Upper lobe of left lung (tissue), 6 donors: Measurements from ENCODE around the gene CDK10. TPM values are rescaled to one million over a fixed set of nuclear protein-coding genes. Genes with fewer than 3 reads are reported as not detected.
"Not testable (repeated sequence)": the region's sequence is repeated elsewhere in the genome, so short reads cannot be mapped to it uniquely, and the experiment has no call there.

Experiments
- ATAC-seq, 2 donors: fragments of 200-7000 bp; cut with Tn5 transposase; one replicate each; pipeline ENCODE4 v1.9.1; 2022; ENCODE audit warnings: mild to moderate bottlenecking in 2 of 2, moderate library complexity in 2 of 2; ENCODE audit not compliant: low FRiP score in 2 of 2
- DNase-seq, 2 donors: peaks; one replicate each; pipeline ENCODE4 v3.0.0-alpha.2; 2019 to 2020
- H3K27ac ChIP-seq, 4 donors: fragments of 200-600 bp; sonication (generic); one replicate each; pipeline ENCODE4 v1.5.1; 2016 to 2019
- H3K27me3 ChIP-seq, 4 donors: fragments of 200-600 bp; sonication (generic); one replicate each; pipeline ENCODE4 v1.5.1; 2017 to 2019
- H3K36me3 ChIP-seq, 4 donors: fragments of 200-600 bp; sonication (generic); one replicate each; pipeline ENCODE4 v1.5.1; 2016 to 2019
- H3K4me1 ChIP-seq, 4 donors: fragments of 200-600 bp; sonication (generic); one replicate each; pipeline ENCODE4 v1.5.1; 2018 to 2019
- H3K4me3 ChIP-seq, 4 donors: fragments of 200-600 bp; sonication (generic); one replicate each; pipeline ENCODE4 v1.5.1; 2017 to 2019; ENCODE audit warnings: mild to moderate bottlenecking in 2 of 4, moderate library complexity in 1 of 4
- H3K9me3 ChIP-seq, 4 donors: fragments of 200-600 bp; sonication (generic); one replicate each; pipeline ENCODE4 v1.5.1; 2018 to 2019
- CTCF ChIP-seq, 6 experiments: fragments of 450-650 bp in 4 of 6; fragments of 200-600 bp in 2 of 6; sonication (generic) in 2 of 6; IDR thresholded peaks; one replicate each; pipeline ENCODE4 v1.5.1; 2016 to 2019; ENCODE audit warnings: antibody characterized with exemption in 6 of 6
- EP300 ChIP-seq, 4 donors: sonication (generic); formaldehyde crosslinking; IDR thresholded peaks; one replicate each; pipeline ENCODE4 v1.5.1; 2017; ENCODE audit warnings: antibody characterized with exemption in 4 of 4, control low read depth in 2 of 4
- POLR2A ChIP-seq, 4 donors: fragments of 450-650 bp; IDR thresholded peaks; one replicate each; pipeline ENCODE4 v1.5.1; 2016 to 2017; ENCODE audit warnings: antibody characterized with exemption in 4 of 4, mild to moderate bottlenecking in 2 of 4
- POLR2AphosphoS5 ChIP-seq, 2 donors: sonication (generic); formaldehyde crosslinking; IDR thresholded peaks; one replicate each; pipeline ENCODE4 v1.5.1; 2017; ENCODE audit warnings: antibody characterized with exemption in 2 of 2
- WGBS, 2 donors: methylation state at CpG; one replicate each; pipeline ENCODE4 v1.1.5; 2017 to 2018; 5-methylcytosine and 5-hydroxymethylcytosine counted together
- total RNA-seq, 6 donors: library from RNA; depleted of rRNA in 4 of 6; stranded (reverse); fragments of >200 nt in 4 of 6; gene quantifications; one replicate each; pipeline versions ENCODE4 v1.1.0 to v1.2.1, GENCODE V29; 2016 to 2021
- donor health status: DM: no; HTN: no; CAD: no; lungs with moderate emphysema.
- donor health status: DM: no; HTN: yes; CAD: no; lungs with severe emphysema.

The CDK10 gene
- total RNA-seq, 6 donors from 2014 or later = 38.4 to 197 (median 85.3) TPM

GRCh38 chr16:89661215-89661614, 25.3 kb upstream of the CDK10 start:
- no peak for ATAC-seq
- peaks cover 18 to 26% (median 23%) of the 10 kb centered on the region in 4 donors for H3K4me1 ChIP-seq
- no peak for TF ChIP-seq EP300 (IDR thresholded peaks at IDR 0.05)
- TF ChIP-seq CTCF (IDR thresholded peaks at IDR 0.05) = no peak
- TF ChIP-seq POLR2AphosphoS5 (IDR thresholded peaks at IDR 0.05) = no peak
- TF ChIP-seq POLR2A (IDR thresholded peaks at IDR 0.05) = no peak

GRCh38 chr16:89664238-89664637, 22.3 kb upstream of the CDK10 start:
- ATAC-seq, H3K27ac ChIP-seq, H3K27me3 ChIP-seq, DNase-seq, H3K9me3 ChIP-seq, H3K4me3 ChIP-seq: not testable (repeated sequence)
- 87 to 90% methylated on average over 11 of the region's 11 CpGs for WGBS, 2 donors
- Histone ChIP-seq H3K36me3 (peaks cover 0 to 25% (median 10%) of the 10 kb centered on the region in 4 donors), H3K4me1 (peaks cover under 1 to 20% (median 6%) of the 10 kb centered on the region in 4 donors)

More at GRCh38 chr16:89661215-89661614, 25.3 kb upstream of the CDK10 start:
- no peak overlapping the region for H3K27ac ChIP-seq
- WGBS, 2 donors = 92 to 95% methylated on average over 9 of the region's 9 CpGs
- no peaks in the 10 kb centered on the region for H3K27me3 ChIP-seq
- no peak for DNase-seq
- H3K4me3 ChIP-seq = no peak overlapping the region
- peaks cover 0 to 25% (median 10%) of the 10 kb centered on the region in 4 donors for H3K36me3 ChIP-seq
- no peaks in the 10 kb centered on the region for H3K9me3 ChIP-seq

- not testable (repeated sequence) for H3K9me3 ChIP-seq, H3K27me3 ChIP-seq, H3K27ac ChIP-seq, H3K4me3 ChIP-seq, DNase-seq, ATAC-seq
- WGBS, 2 donors = 68 to 79% methylated on average over 7 of the region's 7 CpGs
- H3K36me3 ChIP-seq = peaks cover 0 to 18% (median 4%) of the 10 kb centered on the region in 4 donors
- peak in 2 of 6 experiments; percentile 14 to 41 for TF ChIP-seq CTCF (IDR thresholded peaks at IDR 0.05)
- H3K4me1 ChIP-seq = peaks cover 0 to 15% (median 2%) of the 10 kb centered on the region in 4 donors
These were observed 19.5 kb upstream of the CDK10 start for GRCh38 chr16:89667000-89667399.

- DNase-seq (no peak), ATAC-seq (peak in 1 of 2 donors; percentile 16)
- Histone ChIP-seq H3K27ac (peak overlapping the region in 1 of 4 donors; percentile 53), H3K9me3 (no peaks in the 10 kb centered on the region), H3K4me1 (peaks cover 0 to 15% (median 2%) of the 10 kb centered on the region in 4 donors), H3K4me3 (no peak overlapping the region), H3K36me3 (peaks cover 0 to 14% (median 2%) of the 10 kb centered on the region in 4 donors), H3K27me3 (no peaks in the 10 kb centered on the region)
- no peak for TF ChIP-seq EP300 (IDR thresholded peaks at IDR 0.05)
- no peak for TF ChIP-seq POLR2AphosphoS5 (IDR thresholded peaks at IDR 0.05)
- TF ChIP-seq CTCF (IDR thresholded peaks at IDR 0.05) = no peak
- TF ChIP-seq POLR2A (IDR thresholded peaks at IDR 0.05) = no peak
- WGBS, 2 donors = 85% methylated on average over 9 of the region's 9 CpGs; no CpG with 5 or more reads in 1 of the 2 donors
These were observed 18.9 kb upstream of the CDK10 start for GRCh38 chr16:89667633-89668032.

GRCh38 chr16:89668790-89669158, 17.7 kb upstream of the CDK10 start:
- H3K9me3 ChIP-seq = no peaks in the 10 kb centered on the region
- DNase-seq = no peak
- WGBS, 2 donors = 29 to 33% methylated on average over 5 of the region's 5 CpGs
- ATAC-seq = no peak
- H3K36me3 ChIP-seq = peaks cover 0 to 4% (median 0%) of the 10 kb centered on the region in 4 donors
- peak overlapping the region; percentile 35 to 53 (median 45) for H3K27ac ChIP-seq
- peaks cover 0 to 15% (median 2%) of the 10 kb centered on the region in 4 donors for H3K4me1 ChIP-seq
- H3K4me3 ChIP-seq = peak overlapping the region in 3 of 4 donors; percentile 14 to 31 (median 30)
- TF ChIP-seq EP300 (IDR thresholded peaks at IDR 0.05) = no peak
- no peak for TF ChIP-seq CTCF (IDR thresholded peaks at IDR 0.05)
- TF ChIP-seq POLR2A (IDR thresholded peaks at IDR 0.05) = no peak
- no peak for TF ChIP-seq POLR2AphosphoS5 (IDR thresholded peaks at IDR 0.05)
- no peaks in the 10 kb centered on the region for H3K27me3 ChIP-seq
